Upper lobe of left lung (tissue), 6 donors: Measurements from ENCODE around the gene RNF17. TPM values are rescaled to one million over a fixed set of nuclear protein-coding genes. Genes with fewer than 3 reads are reported as not detected.

Source experiments
- ATAC-seq, 2 donors: fragments of 200-7000 bp; cut with Tn5 transposase; one replicate each; pipeline ENCODE4 v1.9.1; 2022; ENCODE audit warnings: mild to moderate bottlenecking in 2 of 2, moderate library complexity in 2 of 2; ENCODE audit not compliant: low FRiP score in 2 of 2
- DNase-seq, 2 donors: peaks; one replicate each; pipeline ENCODE4 v3.0.0-alpha.2; 2019 to 2020
- H3K27ac ChIP-seq, 4 donors: fragments of 200-600 bp; sonication (generic); one replicate each; pipeline ENCODE4 v1.5.1; 2016 to 2019
- H3K27me3 ChIP-seq, 4 donors: fragments of 200-600 bp; sonication (generic); one replicate each; pipeline ENCODE4 v1.5.1; 2017 to 2019
- H3K36me3 ChIP-seq, 4 donors: fragments of 200-600 bp; sonication (generic); one replicate each; pipeline ENCODE4 v1.5.1; 2016 to 2019
- H3K4me1 ChIP-seq, 4 donors: fragments of 200-600 bp; sonication (generic); one replicate each; pipeline ENCODE4 v1.5.1; 2018 to 2019
- H3K4me3 ChIP-seq, 4 donors: fragments of 200-600 bp; sonication (generic); one replicate each; pipeline ENCODE4 v1.5.1; 2017 to 2019; ENCODE audit warnings: mild to moderate bottlenecking in 2 of 4, moderate library complexity in 1 of 4
- H3K9me3 ChIP-seq, 4 donors: fragments of 200-600 bp; sonication (generic); one replicate each; pipeline ENCODE4 v1.5.1; 2018 to 2019
- CTCF ChIP-seq, 6 experiments: fragments of 450-650 bp in 4 of 6; fragments of 200-600 bp in 2 of 6; sonication (generic) in 2 of 6; IDR thresholded peaks; one replicate each; pipeline ENCODE4 v1.5.1; 2016 to 2019; ENCODE audit warnings: antibody characterized with exemption in 6 of 6
- EP300 ChIP-seq, 4 donors: sonication (generic); formaldehyde crosslinking; IDR thresholded peaks; one replicate each; pipeline ENCODE4 v1.5.1; 2017; ENCODE audit warnings: antibody characterized with exemption in 4 of 4, control low read depth in 2 of 4
- POLR2A ChIP-seq, 4 donors: fragments of 450-650 bp; IDR thresholded peaks; one replicate each; pipeline ENCODE4 v1.5.1; 2016 to 2017; ENCODE audit warnings: antibody characterized with exemption in 4 of 4, mild to moderate bottlenecking in 2 of 4
- POLR2AphosphoS5 ChIP-seq, 2 donors: sonication (generic); formaldehyde crosslinking; IDR thresholded peaks; one replicate each; pipeline ENCODE4 v1.5.1; 2017; ENCODE audit warnings: antibody characterized with exemption in 2 of 2
- WGBS, 2 donors: methylation state at CpG; one replicate each; pipeline ENCODE4 v1.1.5; 2017 to 2018; 5-methylcytosine and 5-hydroxymethylcytosine counted together
- total RNA-seq, 6 donors: library from RNA; depleted of rRNA in 4 of 6; stranded (reverse); fragments of >200 nt in 4 of 6; gene quantifications; one replicate each; pipeline versions ENCODE4 v1.1.0 to v1.2.1, GENCODE V29; 2016 to 2021
- donor health status: DM: no; HTN: no; CAD: no; lungs with moderate emphysema.
- donor health status: DM: no; HTN: yes; CAD: no; lungs with severe emphysema.

RNF17 gene
- total RNA-seq, 6 donors from 2014 or later = 0.27 to 1.9 TPM; not detected in 4

- WGBS, 2 donors = 3 to 5% methylated on average over 12 to 34 of the region's 61 CpGs
- Histone ChIP-seq H3K9me3 (no peaks in the 10 kb centered on the region), H3K27me3 (peaks cover 0 to 25% (median 9%) of the 10 kb centered on the region in 4 donors), H3K27ac (no peak overlapping the region), H3K4me3 (peak overlapping the region; percentile 14 to 43 (median 36)), H3K36me3 (no peaks in the 10 kb centered on the region), H3K4me1 (peaks cover 18 to 27% (median 21%) of the 10 kb centered on the region in 4 donors)
- peak in 1 of 2 donors; percentile 86 for DNase-seq
- peak; percentile 4 to 8 for ATAC-seq
- TF ChIP-seq EP300 (IDR thresholded peaks at IDR 0.05) = no peak
- no peak for TF ChIP-seq POLR2AphosphoS5 (IDR thresholded peaks at IDR 0.05)
- no peak for TF ChIP-seq CTCF (IDR thresholded peaks at IDR 0.05)
- TF ChIP-seq POLR2A (IDR thresholded peaks at IDR 0.05) = no peak
These were observed 16.5 kb upstream of the RNF17 start for GRCh38 chr13:24747248-24748060.

- Histone ChIP-seq H3K36me3 (no peaks in the 10 kb centered on the region), H3K27ac (no peak overlapping the region), H3K27me3 (peaks cover 0 to 25% (median 9%) of the 10 kb centered on the region in 4 donors), H3K4me3 (peak overlapping the region in 3 of 4 donors; percentile 34 to 43 (median 38)), H3K4me1 (peaks cover 18 to 27% (median 21%) of the 10 kb centered on the region in 4 donors), H3K9me3 (no peaks in the 10 kb centered on the region)
- TF ChIP-seq EP300 (IDR thresholded peaks at IDR 0.05) (no peak), POLR2AphosphoS5 (IDR thresholded peaks at IDR 0.05) (no peak), POLR2A (IDR thresholded peaks at IDR 0.05) (no peak), CTCF (IDR thresholded peaks at IDR 0.05) (no peak)
- DNase-seq (no peak), ATAC-seq (no peak)
- WGBS, 2 donors = 3 to 6% methylated on average over 5 to 10 of the region's 10 CpGs
These were observed 15.9 kb upstream of the RNF17 start for GRCh38 chr13:24748061-24748400.

- ATAC-seq (no peak), DNase-seq (no peak)
- Histone ChIP-seq H3K36me3 (no peaks in the 10 kb centered on the region), H3K27ac (no peak overlapping the region), H3K9me3 (no peaks in the 10 kb centered on the region), H3K4me1 (no peaks in the 10 kb centered on the region), H3K4me3 (no peak overlapping the region), H3K27me3 (no peaks in the 10 kb centered on the region)
- TF ChIP-seq POLR2AphosphoS5 (IDR thresholded peaks at IDR 0.05) = no peak
- no peak for TF ChIP-seq POLR2A (IDR thresholded peaks at IDR 0.05)
- no peak for TF ChIP-seq CTCF (IDR thresholded peaks at IDR 0.05)
- TF ChIP-seq EP300 (IDR thresholded peaks at IDR 0.05) = no peak
These were observed 4.8 kb upstream of the RNF17 start for GRCh38 chr13:24759197-24759596.

GRCh38 chr13:24764276-24764630, 284 bp downstream of the RNF17 start:
- ATAC-seq = peak in 1 of 2 donors; percentile 8
- no peaks in the 10 kb centered on the region for H3K36me3 ChIP-seq
- 96% methylated on average over 14 to 15 of the region's 15 CpGs for WGBS, 2 donors
- H3K27ac ChIP-seq = no peak overlapping the region
- H3K4me1 ChIP-seq = no peaks in the 10 kb centered on the region
- DNase-seq = peak in 1 of 2 donors; percentile 67
- H3K4me3 ChIP-seq = no peak overlapping the region
- no peaks in the 10 kb centered on the region for H3K9me3 ChIP-seq
- no peak for TF ChIP-seq POLR2AphosphoS5 (IDR thresholded peaks at IDR 0.05)
- no peak for TF ChIP-seq POLR2A (IDR thresholded peaks at IDR 0.05)
- TF ChIP-seq EP300 (IDR thresholded peaks at IDR 0.05) = no peak
- no peak for TF ChIP-seq CTCF (IDR thresholded peaks at IDR 0.05)
- H3K27me3 ChIP-seq = no peaks in the 10 kb centered on the region

GRCh38 chr13:24777171-24777570, 13.2 kb downstream of the RNF17 start:
- no peak overlapping the region for H3K27ac ChIP-seq
- WGBS, 2 donors = 85 to 89% methylated on average over 1 of the region's 1 CpG
- DNase-seq (no peak), ATAC-seq (no peak)
- H3K27me3 ChIP-seq = no peaks in the 10 kb centered on the region
- H3K4me3 ChIP-seq = no peak overlapping the region
- H3K36me3 ChIP-seq = no peaks in the 10 kb centered on the region
- H3K4me1 ChIP-seq = no peaks in the 10 kb centered on the region
- TF ChIP-seq POLR2AphosphoS5 (IDR thresholded peaks at IDR 0.05) (no peak), POLR2A (IDR thresholded peaks at IDR 0.05) (no peak), EP300 (IDR thresholded peaks at IDR 0.05) (no peak), CTCF (IDR thresholded peaks at IDR 0.05) (no peak)
- H3K9me3 ChIP-seq = no peaks in the 10 kb centered on the region
